H1 (cell line): ENCODE data around the gene UBA6. TPM values are rescaled to one million over a fixed set of nuclear protein-coding genes. Genes with fewer than 3 reads are reported as not detected.

Source experiments
- CTCF ChIA-PET: fragments of 300-600 bp; sonication (Branson Sonifier 250); formaldehyde crosslinking; loops from one replicate; lab custom pipeline; 2021; ENCODE audit not compliant: partially characterized antibody; lab: Charles Lee
- POLR2A ChIA-PET: fragments of 300-600 bp; sonication (Branson Sonifier 250); formaldehyde crosslinking; loops from one replicate; lab custom pipeline; 2021; ENCODE audit warnings: inconsistent platforms; ENCODE audit not compliant: partially characterized antibody; lab: Charles Lee
- DNase-seq, 2 experiments: peaks; one replicate each; pipeline versions ENCODE4 v3.0.0 to v3.0.0-alpha.2; 2010 to 2022; ENCODE audit warnings: low spot score in 2 of 2, low read depth in 1 of 2, mixed read lengths in 1 of 2
- FAIRE-seq: peaks from 2 replicates; lab custom pipeline; 2011; peaks lifted over from hg19 to GRCh38; lab: Jason Lieb, UNC
- H2AFZ ChIP-seq: 2 replicates; pipeline ENCODE4 v1.8.1; 2012; ENCODE audit warnings: low read length, inconsistent platforms
- H2AK5ac ChIP-seq: 2 replicates; pipeline ENCODE4 v1.6.1; 2013; ENCODE audit warnings: low read depth, low read length
- H2BK120ac ChIP-seq: replicated peaks from 2 replicates; pipeline ENCODE3; 2013; ENCODE audit warnings: low read depth, low read length, inconsistent platforms
- H2BK12ac ChIP-seq: 2 replicates; pipeline ENCODE4 v1.6.1; 2013; ENCODE audit warnings: low read depth, low read length
- H2BK15ac ChIP-seq: 2 replicates; pipeline ENCODE4 v1.6.1; 2013; ENCODE audit warnings: low read length
- H2BK20ac ChIP-seq: 2 replicates; pipeline ENCODE4 v1.6.1; 2013; ENCODE audit warnings: low read length
- H2BK5ac ChIP-seq: 2 replicates; pipeline ENCODE4 v1.6.1; 2013; ENCODE audit warnings: low read depth, low read length
- H3K14ac ChIP-seq: 2 replicates; pipeline ENCODE4 v1.6.1; 2013; ENCODE audit warnings: inconsistent platforms; ENCODE audit not compliant: insufficient read length
- H3K18ac ChIP-seq: 2 replicates; pipeline ENCODE4 v1.6.1; 2013; ENCODE audit warnings: low read length; ENCODE audit errors: extremely low read depth
- H3K23ac ChIP-seq: 2 replicates; pipeline ENCODE4 v1.6.1; 2013; ENCODE audit warnings: inconsistent platforms; ENCODE audit not compliant: insufficient read length
- H3K23me2 ChIP-seq: 2 replicates; pipeline ENCODE4 v1.6.1; 2013; ENCODE audit warnings: low read depth, low read length
- H3K27ac ChIP-seq: 2 replicates; pipeline ENCODE4 v1.6.1; 2011; ENCODE audit warnings: low read depth, low read length, inconsistent platforms
- H3K27me3 ChIP-seq, 4 experiments: replicated peaks in 1 of 4; 1 replicate in 1 of 4; 2 replicates in 3 of 4; pipeline versions ENCODE4 v1.6.1 to v1.8.1; 2011 to 2013; ENCODE audit warnings: low read length in 3 of 4, mild to moderate bottlenecking in 3 of 4, inconsistent platforms in 2 of 4, mixed read lengths in 2 of 4, moderate library complexity in 1 of 4; ENCODE audit not compliant: control insufficient read depth in 3 of 4, insufficient read depth in 3 of 4; ENCODE audit errors: extremely low read depth in 1 of 4
- H3K36me3 ChIP-seq, 4 experiments: 2 replicates each; pipeline versions ENCODE4 v1.6.1 to v1.8.1; 2011 to 2013; ENCODE audit warnings: mild to moderate bottlenecking in 4 of 4, low read length in 3 of 4, moderate library complexity in 2 of 4, control low read depth in 1 of 4, inconsistent platforms in 1 of 4; ENCODE audit not compliant: insufficient read depth in 4 of 4, control insufficient read depth in 2 of 4
- H3K4ac ChIP-seq: replicated peaks from 2 replicates; pipeline ENCODE3; 2013; ENCODE audit warnings: low read length, low read depth, mixed read lengths, inconsistent platforms; ENCODE audit not compliant: insufficient read length
- H3K4me1 ChIP-seq, 4 experiments: replicated peaks in 1 of 4; 1 replicate in 1 of 4; 2 replicates in 3 of 4; pipeline versions ENCODE4 v1.6.1 to v1.8.1; 2011 to 2013; ENCODE audit warnings: low read length in 3 of 4, inconsistent platforms in 2 of 4, mixed read lengths in 1 of 4; ENCODE audit not compliant: insufficient read depth in 4 of 4, control insufficient read depth in 3 of 4
- H3K4me2 ChIP-seq, 2 experiments: 2 replicates each; pipeline versions ENCODE4 v1.6.1 to v1.8.1; 2011 to 2013; ENCODE audit warnings: low read depth in 2 of 2, low read length in 2 of 2, control low read depth in 1 of 2, inconsistent platforms in 1 of 2, mild to moderate bottlenecking in 1 of 2; ENCODE audit not compliant: insufficient read depth in 1 of 2
- H3K4me3 ChIP-seq, 4 experiments: fragments of 200-600, 300-600 bp in 1 of 4; sonication (generic), shearing (Covaris generic), sonication (Bioruptor Twin) in 1 of 4; 2 replicates each; pipeline versions ENCODE4 v1.5.1 to v1.8.1; 2011 to 2016; ENCODE audit warnings: low read length in 4 of 4, low read depth in 3 of 4, control low read depth in 2 of 4, inconsistent platforms in 2 of 4, mild to moderate bottlenecking in 2 of 4, mixed read lengths in 1 of 4, moderate library complexity in 1 of 4; ENCODE audit not compliant: insufficient read depth in 2 of 4; ENCODE audit errors: extremely low read depth in 1 of 4
- H3K56ac ChIP-seq: replicated peaks from 2 replicates; pipeline ENCODE3; 2013; ENCODE audit warnings: low read depth, mild to moderate bottlenecking, mixed read lengths, low read length, inconsistent platforms; ENCODE audit not compliant: insufficient read length
- H3K79me1 ChIP-seq: 2 replicates; pipeline ENCODE4 v1.6.1; 2013; ENCODE audit warnings: low read depth, low read length, control low read depth
- H3K79me2 ChIP-seq, 2 experiments: 2 replicates each; pipeline versions ENCODE4 v1.6.1 to v1.8.1; 2012 to 2013; ENCODE audit warnings: low read length in 2 of 2, mild to moderate bottlenecking in 2 of 2, inconsistent platforms in 1 of 2; ENCODE audit not compliant: insufficient read depth in 2 of 2, control insufficient read depth in 1 of 2
- H3K9ac ChIP-seq, 4 experiments: replicated peaks in 1 of 4; 1 replicate in 1 of 4; 2 replicates in 3 of 4; pipeline versions ENCODE4 v1.6.1 to v1.8.1; 2011 to 2013; ENCODE audit warnings: low read depth in 3 of 4, low read length in 3 of 4, control low read depth in 2 of 4, mild to moderate bottlenecking in 2 of 4, moderate library complexity in 2 of 4, inconsistent platforms in 1 of 4; ENCODE audit errors: extremely low read depth in 1 of 4
- H3K9me3 ChIP-seq, 2 experiments: 2 replicates each; pipeline versions ENCODE4 v1.6.1 to v1.8.1; 2012 to 2013; ENCODE audit warnings: mild to moderate bottlenecking in 2 of 2, moderate library complexity in 2 of 2, control low read depth in 1 of 2, inconsistent platforms in 1 of 2, low read depth in 1 of 2, low read length in 1 of 2, mixed read lengths in 1 of 2; ENCODE audit not compliant: insufficient read depth in 2 of 2
- H4K20me1 ChIP-seq, 2 experiments: replicated peaks in 1 of 2; 2 replicates each; pipeline versions ENCODE3 to v1.8.1; 2011 to 2013; ENCODE audit warnings: inconsistent platforms in 2 of 2, low read length in 2 of 2, mild to moderate bottlenecking in 1 of 2; ENCODE audit not compliant: insufficient read depth in 2 of 2, control insufficient read depth in 1 of 2
- H4K5ac ChIP-seq: 2 replicates; pipeline ENCODE4 v1.6.1; 2013; ENCODE audit warnings: low read length, low read depth, mixed read lengths, inconsistent platforms; ENCODE audit not compliant: insufficient read length
- H4K8ac ChIP-seq: 2 replicates; pipeline ENCODE4 v1.8.0; 2013; ENCODE audit warnings: mild to moderate bottlenecking, moderate library complexity, low read length, inconsistent platforms; ENCODE audit not compliant: insufficient read depth; ENCODE audit errors: extremely low read depth
- H4K91ac ChIP-seq: replicated peaks from 2 replicates; pipeline ENCODE3; 2013; ENCODE audit warnings: low read length, mixed read lengths, inconsistent platforms; ENCODE audit not compliant: insufficient read length
- CBX5 ChIP-seq: fragments of 300-800, 300-1000 bp; sonication (generic); IDR thresholded peaks from 2 replicates; pipeline ENCODE4 v1.7.1; 2016; ENCODE audit warnings: antibody characterized with exemption, low read length, low read depth
- CHD1 ChIP-seq: IDR thresholded peaks from 2 replicates; pipeline ENCODE4 v1.6.1; 2012; ENCODE audit warnings: low read depth, low read length, improper control_type of control experiment
- CHD2 ChIP-seq: IDR thresholded peaks from 2 replicates; pipeline ENCODE4 v1.6.1; 2012; ENCODE audit warnings: low read length, improper control_type of control experiment
- CTBP2 ChIP-seq: IDR thresholded peaks from 2 replicates; pipeline ENCODE4 v1.7.0; 2011; ENCODE audit warnings: borderline replicate concordance, mild to moderate bottlenecking, moderate library complexity, mixed read lengths, low read length; ENCODE audit not compliant: insufficient read depth, insufficient read length
- EGR1 ChIP-seq: IDR thresholded peaks from 2 replicates; pipeline ENCODE4 v1.6.1; 2011; ENCODE audit warnings: low read depth, low read length, borderline replicate concordance
- EP300 ChIP-seq, 2 experiments: IDR thresholded peaks; 1 replicate in 1 of 2; 2 replicates in 1 of 2; pipeline ENCODE4 v1.6.1; 2011 to 2012; ENCODE audit warnings: low read depth in 2 of 2, low read length in 2 of 2, mild to moderate bottlenecking in 2 of 2, borderline replicate concordance in 1 of 2, inconsistent platforms in 1 of 2, moderate library complexity in 1 of 2
- FOSL1 ChIP-seq: IDR thresholded peaks from 2 replicates; pipeline ENCODE4 v1.6.1; 2011; ENCODE audit warnings: mild to moderate bottlenecking, low read depth, low read length, moderate library complexity; ENCODE audit not compliant: insufficient read depth
- GTF2F1 ChIP-seq: IDR thresholded peaks from 2 replicates; pipeline ENCODE4 v1.6.1; 2012; ENCODE audit warnings: low read depth, low read length, improper control_type of control experiment, borderline replicate concordance
- HDAC6 ChIP-seq: IDR thresholded peaks from one replicate; pipeline ENCODE4 v1.7.1; 2012; ENCODE audit warnings: low read depth, mild to moderate bottlenecking, inconsistent platforms, low read length, moderate library complexity
- POLR2A ChIP-seq, 2 experiments: IDR thresholded peaks; 1 replicate in 1 of 2; 2 replicates in 1 of 2; pipeline ENCODE4 v1.6.1; 2011; ENCODE audit warnings: low read depth in 2 of 2, low read length in 2 of 2, mild to moderate bottlenecking in 2 of 2; ENCODE audit errors: control extremely low read depth in 1 of 2
- SIN3A ChIP-seq, 2 experiments: IDR thresholded peaks in 1 of 2; conservative IDR thresholded peaks in 1 of 2; 2 replicates each; pipeline ENCODE4 v1.6.1; 2011 to 2012; ENCODE audit warnings: low read length in 2 of 2, improper control_type of control experiment in 1 of 2, low read depth in 1 of 2, mild to moderate bottlenecking in 1 of 2
- SIRT6 ChIP-seq: IDR thresholded peaks from one replicate; pipeline ENCODE4 v1.7.1; 2012; ENCODE audit warnings: low read length, inconsistent platforms
- SP4 ChIP-seq: IDR thresholded peaks from 2 replicates; pipeline ENCODE4 v1.6.1; 2012; ENCODE audit warnings: low read length, inconsistent platforms
- TAF7 ChIP-seq: optimal IDR thresholded peaks from 2 replicates; pipeline ENCODE3; 2011; ENCODE audit warnings: low read depth, mild to moderate bottlenecking, inconsistent platforms, low read length, moderate library complexity, borderline replicate concordance
- ZNF274 ChIP-seq: IDR thresholded peaks from 2 replicates; pipeline ENCODE4 v1.7.0; 2012; ENCODE audit warnings: low read length, borderline replicate concordance; ENCODE audit errors: extremely low read depth
- WGBS, 2 experiments: shearing (Covaris generic) in 1 of 2; methylation state at CpG; one replicate each; pipeline versions ENCODE4 v1.1.6 to v1.1.7; 2013 to 2015; ENCODE audit warnings: low lambda C conversion rate in 2 of 2, mixed read lengths in 2 of 2, inconsistent platforms in 1 of 2, low coverage in 1 of 2, missing lambda C conversion rate in 1 of 2; ENCODE audit not compliant: insufficient replicate concordance in 2 of 2, insufficient coverage in 1 of 2, insufficient read length in 1 of 2; ENCODE audit errors: extremely low coverage in 1 of 2, missing lambda C conversion rate in 1 of 2; 5-methylcytosine and 5-hydroxymethylcytosine counted together
- polyA plus RNA-seq, 7 experiments: library from polyadenylated mRNA; depleted of rRNA in 3 of 7; stranded (reverse) in 5 of 7; unstranded in 2 of 7; fragments of >200 nt in 5 of 7; fragments of 200-250 nt in 2 of 7; gene quantifications; 1 replicate in 5 of 7; 2 replicates in 1 of 7; 4 replicates in 1 of 7; pipeline versions ENCODE4 v1.2.1 to v1.2.3, GENCODE V29; 2011 to 2013; ENCODE audit warnings: missing spikeins in 2 of 7, mixed read lengths in 2 of 7
- total RNA-seq: library from RNA; stranded (reverse); fragmentation: NEBNext Ultra II Directional; extraction: Animal tissue kit (Norgen Biotek cat#: 25700); gene quantifications from 2 replicates; pipeline ENCODE4 v1.2.1, GENCODE V29; 2021

UBA6 gene
- total and polyA plus RNA-seq, 2 of the 8 experiments (the other 6 are each of a cell fraction or from before 2014, with no cell fraction given), result 17.4 to 74.3 TPM

DNA sequence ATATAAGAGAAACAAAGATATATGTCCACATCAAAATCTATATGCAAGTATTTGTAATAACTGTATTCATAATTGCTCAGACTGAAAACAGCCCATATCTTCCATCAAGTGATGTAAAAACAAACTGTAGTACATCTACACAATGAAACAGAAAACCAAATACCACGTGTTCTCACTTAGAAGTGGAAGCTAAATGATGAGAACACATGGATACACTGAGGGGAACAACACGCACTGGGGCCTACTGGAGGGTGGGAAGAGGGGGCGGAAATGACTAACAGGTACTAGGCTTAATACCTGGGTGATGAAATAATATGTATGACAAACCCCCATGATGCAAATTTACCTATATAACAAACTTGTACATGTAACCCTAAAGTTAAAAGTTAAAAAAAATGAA, 42.7 kb downstream of the UBA6 start:
- H4K20me1 ChIP-seq, result no peaks in the 10 kb centered on the region
- no peak overlapping the region for H3K4me2 ChIP-seq
- H3K4ac ChIP-seq, result no peak overlapping the region
- H3K4me3 ChIP-seq, result no peak overlapping the region
- no peak overlapping the region for H3K23ac ChIP-seq
- no peak for DNase-seq
- ChIA-PET CTCF (interaction anchor here (1.7 kb wide), 1 partner anchor 16 kb away, joined by 4 read pairs; no protein-coding TSS in a partner anchor), POLR2A (no interaction called here)
- no peak overlapping the region for H2BK5ac ChIP-seq
- 83% methylated on average over 3 of the region's 3 CpGs; no CpG with 5 or more reads in 1 of the 2 experiments for WGBS, 2 experiments
- no peak overlapping the region for H3K9ac ChIP-seq
- no peak overlapping the region for H3K27ac ChIP-seq
- H2BK20ac ChIP-seq, result no peak overlapping the region
- no peak overlapping the region for H3K18ac ChIP-seq
- no peaks in the 10 kb centered on the region for H3K4me1 ChIP-seq
- H3K9me3 ChIP-seq, result peaks cover 10 to 14% of the 10 kb centered on the region in 2 experiments
- H2BK12ac ChIP-seq, result no peak overlapping the region
- no peak overlapping the region for H2BK120ac ChIP-seq
- peaks cover 9 to 42% (median 22%) of the 10 kb centered on the region in 4 experiments; a peak in 7 of 8 replicates for H3K36me3 ChIP-seq
- H4K91ac ChIP-seq, result no peak overlapping the region
- no peaks in the 10 kb centered on the region for H3K27me3 ChIP-seq
- no peaks in the 10 kb centered on the region for H3K79me1 ChIP-seq
- no peak overlapping the region for H3K14ac ChIP-seq
- no peak overlapping the region for H4K5ac ChIP-seq
- no peaks in the 10 kb centered on the region for H3K79me2 ChIP-seq
- H2AK5ac ChIP-seq, result no peak overlapping the region
- H3K23me2 ChIP-seq, result no peaks in the 10 kb centered on the region
- no peak overlapping the region for H2BK15ac ChIP-seq
- no peak overlapping the region for H2AFZ ChIP-seq
- no peak overlapping the region for H4K8ac ChIP-seq
- FAIRE-seq, result no peak
- H3K56ac ChIP-seq, result no peak overlapping the region
- TF ChIP-seq GTF2F1, result no peak
- TF ChIP-seq CBX5, result no peak
- no peak for TF ChIP-seq FOSL1
- no peak for TF ChIP-seq TAF7
- no peak for TF ChIP-seq SIN3A (conservative IDR thresholded peaks at IDR 0.05 in 1 of 2, IDR thresholded peaks at IDR 0.05 in 1 of 2; ENCODE audit: low read depth in 1 of 2, low read length in 2 of 2)
- TF ChIP-seq CHD1, result no peak
- TF ChIP-seq CHD2, result no peak
- TF ChIP-seq SP4, result no peak
- no peak for TF ChIP-seq CTBP2
- TF ChIP-seq EP300 (IDR thresholded peaks at IDR 0.05; ENCODE audit: borderline replicate concordance in 1 of 2, low read depth in 2 of 2, low read length in 2 of 2), result no peak
- no peak for TF ChIP-seq HDAC6
- TF ChIP-seq EGR1, result no peak
- no peak for TF ChIP-seq SIRT6
- TF ChIP-seq POLR2A (IDR thresholded peaks at IDR 0.05; ENCODE audit: control extremely low read depth in 1 of 2, low read depth in 2 of 2, low read length in 2 of 2), result no peak
- no peak for TF ChIP-seq ZNF274
